Body of pancreas (tissue), 4 donors: ENCODE data around the gene TLL2. TPM values are rescaled to one million over a fixed set of nuclear protein-coding genes. Genes with fewer than 3 reads are reported as not detected.

Experiments used
- ATAC-seq: fragments of 150-250 bp; one replicate; pipeline ENCODE4 v1.9.1; 2016
- DNase-seq, 4 donors: peaks; one replicate each; pipeline ENCODE4 v3.0.0-alpha.2; 2019
- H3K27ac ChIP-seq, 4 donors: fragments of 200-600 bp; sonication (generic); 1 replicate in 3 of 4; 2 replicates in 1 of 4; pipeline versions ENCODE4 v1.5.1 to v1.6.1; 2016 to 2019; ENCODE audit warnings: mild to moderate bottlenecking in 1 of 4, mixed read lengths in 1 of 4, moderate library complexity in 1 of 4
- H3K27me3 ChIP-seq, 2 donors: fragments of 200-600 bp; sonication (generic); one replicate each; pipeline ENCODE4 v1.6.0; 2016; ENCODE audit warnings: mild to moderate bottlenecking in 1 of 2
- H3K36me3 ChIP-seq, 2 donors: fragments of 200-600 bp; sonication (generic); replicated peaks in 1 of 2; 2 replicates each; pipeline ENCODE4 v1.5.1; 2016; ENCODE audit warnings: low read depth in 2 of 2; ENCODE audit not compliant: insufficient read depth in 1 of 2
- H3K4me1 ChIP-seq: fragments of 200-600 bp; sonication (generic); one replicate; pipeline ENCODE4 v1.6.0; 2016
- H3K4me3 ChIP-seq, 2 donors: fragments of 200-600 bp; sonication (generic); 1 replicate in 1 of 2; 2 replicates in 1 of 2; pipeline ENCODE4 v1.5.1; 2016 to 2019
- H3K9me3 ChIP-seq, 3 donors: fragments of 200-600 bp; sonication (generic); 1 replicate in 2 of 3; 2 replicates in 1 of 3; pipeline ENCODE4 v1.5.1; 2016
- POLR2A ChIP-seq, 3 donors: fragments of 450-650 bp; IDR thresholded peaks; one replicate each; pipeline ENCODE4 v1.6.1; 2016; ENCODE audit warnings: antibody characterized with exemption in 3 of 3, mild to moderate bottlenecking in 2 of 3
- WGBS, 2 donors: methylation state at CpG; one replicate each; pipeline ENCODE4 v1.1.5; 2017; 5-methylcytosine and 5-hydroxymethylcytosine counted together
- intact Hi-C: fragments of 100-400 bp; cut with DNase I; formaldehyde crosslinking; loops from one replicate; pipeline ENCODE4 v1.15.1; 2023
- total RNA-seq, 2 donors: library from RNA; depleted of rRNA; stranded (reverse); fragments of >200 nt; gene quantifications; one replicate each; pipeline ENCODE4 v1.1.0, GENCODE V29; 2016
- TF ChIP-seq, protein P1 (sequence below), 7 experiments: fragments of 450-650 bp in 4 of 7; fragments of 200-600 bp in 3 of 7; sonication (generic) in 3 of 7; IDR thresholded peaks; one replicate each; pipeline ENCODE4 v1.5.1; 2016 to 2019; ENCODE audit warnings: antibody characterized with exemption in 7 of 7

The TLL2 gene
- total RNA-seq, 2 donors from 2014 or later, result not detected

GRCh38 chr10:96407560-96408069 lies 106.1 kb downstream of the TLL2 start:
- DNase-seq (no peak), ATAC-seq (no peak)
- Histone ChIP-seq H3K4me1 (no peaks in the 10 kb centered on the region), H3K27ac (no peak overlapping the region), H3K9me3 (no peaks in the 10 kb centered on the region), H3K27me3 (no peaks in the 10 kb centered on the region), H3K36me3 (no peaks in the 10 kb centered on the region), H3K4me3 (no peak overlapping the region)
- 80% methylated on average over 15 of the region's 15 CpGs for WGBS, 2 donors
- no peak for TF ChIP-seq POLR2A (IDR thresholded peaks at IDR 0.05)
- TF ChIP-seq, protein P1, sequence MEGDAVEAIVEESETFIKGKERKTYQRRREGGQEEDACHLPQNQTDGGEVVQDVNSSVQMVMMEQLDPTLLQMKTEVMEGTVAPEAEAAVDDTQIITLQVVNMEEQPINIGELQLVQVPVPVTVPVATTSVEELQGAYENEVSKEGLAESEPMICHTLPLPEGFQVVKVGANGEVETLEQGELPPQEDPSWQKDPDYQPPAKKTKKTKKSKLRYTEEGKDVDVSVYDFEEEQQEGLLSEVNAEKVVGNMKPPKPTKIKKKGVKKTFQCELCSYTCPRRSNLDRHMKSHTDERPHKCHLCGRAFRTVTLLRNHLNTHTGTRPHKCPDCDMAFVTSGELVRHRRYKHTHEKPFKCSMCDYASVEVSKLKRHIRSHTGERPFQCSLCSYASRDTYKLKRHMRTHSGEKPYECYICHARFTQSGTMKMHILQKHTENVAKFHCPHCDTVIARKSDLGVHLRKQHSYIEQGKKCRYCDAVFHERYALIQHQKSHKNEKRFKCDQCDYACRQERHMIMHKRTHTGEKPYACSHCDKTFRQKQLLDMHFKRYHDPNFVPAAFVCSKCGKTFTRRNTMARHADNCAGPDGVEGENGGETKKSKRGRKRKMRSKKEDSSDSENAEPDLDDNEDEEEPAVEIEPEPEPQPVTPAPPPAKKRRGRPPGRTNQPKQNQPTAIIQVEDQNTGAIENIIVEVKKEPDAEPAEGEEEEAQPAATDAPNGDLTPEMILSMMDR (IDR thresholded peaks at IDR 0.05), result no peak
- intact Hi-C loops, result no loop called here

GRCh38 chr10:96406091-96406490 lies 107.6 kb downstream of the TLL2 start:
- Histone ChIP-seq H3K27ac (no peak overlapping the region), H3K4me3 (no peak overlapping the region), H3K27me3 (no peaks in the 10 kb centered on the region), H3K36me3 (no peaks in the 10 kb centered on the region), H3K4me1 (no peaks in the 10 kb centered on the region), H3K9me3 (no peaks in the 10 kb centered on the region)
- ATAC-seq (no peak), DNase-seq (no peak)
- WGBS, 2 donors, result 74 to 79% methylated on average over 5 of the region's 5 CpGs
- intact Hi-C loops, result no loop called here
- no peak for TF ChIP-seq POLR2A (IDR thresholded peaks at IDR 0.05)
- TF ChIP-seq, protein P1 (IDR thresholded peaks at IDR 0.05), result no peak

DNA sequence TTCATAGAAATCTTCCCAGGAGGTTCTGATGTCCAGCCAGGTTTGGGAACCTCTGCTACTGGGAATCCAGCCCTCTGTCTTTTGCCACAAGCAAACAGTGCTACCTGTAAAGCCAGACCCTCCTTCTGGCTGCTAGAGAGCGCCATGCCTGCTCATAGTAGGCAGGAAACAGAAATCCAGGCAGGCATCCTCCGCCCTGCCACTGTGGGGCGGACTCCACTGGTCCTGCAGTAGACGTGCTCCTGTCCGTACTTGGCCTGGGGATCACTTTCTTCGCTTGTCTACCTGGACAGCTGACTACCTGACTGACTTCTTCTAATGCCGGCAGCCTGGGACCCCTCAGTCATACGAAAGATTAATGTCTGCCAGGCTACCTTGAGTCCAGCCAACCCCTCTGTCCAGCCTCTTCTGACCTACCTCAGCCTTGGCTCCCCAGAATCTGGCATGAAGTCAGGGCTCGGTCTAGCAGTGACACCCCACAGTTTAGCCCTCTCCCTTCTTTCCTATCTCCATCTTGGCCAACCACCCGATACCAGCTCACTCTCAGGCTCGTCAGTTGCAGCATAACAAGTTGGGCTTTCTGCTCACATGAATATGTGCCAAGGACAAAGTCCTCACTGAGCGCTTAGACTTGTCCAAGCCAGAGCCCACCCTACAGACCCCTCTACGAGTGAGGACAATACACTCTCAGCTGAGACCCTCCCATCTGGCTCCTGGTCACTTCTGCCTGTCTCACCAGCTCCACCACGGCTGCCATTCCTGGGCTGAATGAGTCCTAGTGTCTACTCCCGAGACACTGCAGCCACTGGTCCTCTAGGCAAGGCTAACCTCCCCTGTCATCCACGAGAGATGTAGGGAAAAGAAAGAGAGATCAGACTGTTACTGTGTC lies 111.1 kb downstream of the TLL2 start:
- Histone ChIP-seq H3K4me3 (no peak overlapping the region), H3K36me3 (no peaks in the 10 kb centered on the region), H3K27ac (no peak overlapping the region), H3K27me3 (no peaks in the 10 kb centered on the region), H3K9me3 (no peaks in the 10 kb centered on the region), H3K4me1 (no peaks in the 10 kb centered on the region)
- no peak for ATAC-seq
- intact Hi-C loops, result no loop called here
- no peak for DNase-seq
- TF ChIP-seq, protein P1 (IDR thresholded peaks at IDR 0.05), result no peak
- TF ChIP-seq POLR2A (IDR thresholded peaks at IDR 0.05), result no peak
- 74 to 77% methylated on average over 15 to 16 of the region's 16 CpGs for WGBS, 2 donors

GRCh38 chr10:96401036-96401435 lies 112.7 kb downstream of the TLL2 start:
- DNase-seq, result no peak
- Histone ChIP-seq H3K9me3 (no peaks in the 10 kb centered on the region), H3K27ac (no peak overlapping the region), H3K36me3 (no peaks in the 10 kb centered on the region), H3K4me3 (no peak overlapping the region), H3K27me3 (no peaks in the 10 kb centered on the region), H3K4me1 (peaks cover 3% of the 10 kb centered on the region)
- TF ChIP-seq POLR2A (IDR thresholded peaks at IDR 0.05), result no peak
- TF ChIP-seq, protein P1 (IDR thresholded peaks at IDR 0.05), result no peak
- no peak for ATAC-seq
- intact Hi-C loops, result no loop called here
- WGBS, 2 donors, result 62 to 69% methylated on average over 7 of the region's 7 CpGs
